Stomach (tissue), 4 donors: Measurements from ENCODE around the gene LIN7C.

ENCODE experiments used
- POLR2A ChIP-seq, 4 donors: fragments of 450-650 bp; IDR thresholded peaks; one replicate each; pipeline ENCODE4 v1.6.1; 2016; ENCODE audit warnings: antibody characterized with exemption in 4 of 4, control low read depth in 2 of 4, mild to moderate bottlenecking in 1 of 4, moderate library complexity in 1 of 4
- POLR2AphosphoS5 ChIP-seq, 3 donors: sonication (generic); formaldehyde crosslinking; IDR thresholded peaks; one replicate each; pipeline ENCODE4 v1.6.1; 2016; ENCODE audit warnings: antibody characterized with exemption in 3 of 3
- TF ChIP-seq, protein P1 (sequence below), 7 experiments: fragments of 450-650 bp in 4 of 7; fragments of 200-600 bp in 3 of 7; sonication (generic) in 3 of 7; IDR thresholded peaks; one replicate each; pipeline ENCODE4 v1.5.1; 2016 to 2019; ENCODE audit warnings: antibody characterized with exemption in 7 of 7, control low read depth in 2 of 7, mild to moderate bottlenecking in 1 of 7

DNA sequence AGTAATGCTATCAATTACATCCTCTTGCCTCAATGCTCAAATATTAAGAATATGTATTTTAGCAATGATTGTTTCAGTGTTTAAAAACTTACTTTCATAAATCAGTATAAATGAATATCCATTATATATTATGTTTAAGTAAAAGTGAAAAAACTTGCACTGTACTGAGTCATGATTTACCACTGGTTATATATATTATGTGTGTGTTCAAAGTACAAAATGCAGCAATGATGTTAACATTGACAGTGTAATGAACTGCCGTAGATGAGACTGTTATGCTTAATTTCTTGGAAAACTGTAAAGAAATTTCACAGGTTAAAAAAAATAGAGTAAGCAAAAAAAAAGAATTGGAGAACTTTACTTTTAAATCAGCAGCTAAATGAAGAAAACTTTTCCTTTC lies 8.7 kb downstream of the LIN7C start:
- no peak for TF ChIP-seq POLR2AphosphoS5 (IDR thresholded peaks at IDR 0.05)
- TF ChIP-seq, protein P1, sequence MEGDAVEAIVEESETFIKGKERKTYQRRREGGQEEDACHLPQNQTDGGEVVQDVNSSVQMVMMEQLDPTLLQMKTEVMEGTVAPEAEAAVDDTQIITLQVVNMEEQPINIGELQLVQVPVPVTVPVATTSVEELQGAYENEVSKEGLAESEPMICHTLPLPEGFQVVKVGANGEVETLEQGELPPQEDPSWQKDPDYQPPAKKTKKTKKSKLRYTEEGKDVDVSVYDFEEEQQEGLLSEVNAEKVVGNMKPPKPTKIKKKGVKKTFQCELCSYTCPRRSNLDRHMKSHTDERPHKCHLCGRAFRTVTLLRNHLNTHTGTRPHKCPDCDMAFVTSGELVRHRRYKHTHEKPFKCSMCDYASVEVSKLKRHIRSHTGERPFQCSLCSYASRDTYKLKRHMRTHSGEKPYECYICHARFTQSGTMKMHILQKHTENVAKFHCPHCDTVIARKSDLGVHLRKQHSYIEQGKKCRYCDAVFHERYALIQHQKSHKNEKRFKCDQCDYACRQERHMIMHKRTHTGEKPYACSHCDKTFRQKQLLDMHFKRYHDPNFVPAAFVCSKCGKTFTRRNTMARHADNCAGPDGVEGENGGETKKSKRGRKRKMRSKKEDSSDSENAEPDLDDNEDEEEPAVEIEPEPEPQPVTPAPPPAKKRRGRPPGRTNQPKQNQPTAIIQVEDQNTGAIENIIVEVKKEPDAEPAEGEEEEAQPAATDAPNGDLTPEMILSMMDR (IDR thresholded peaks at IDR 0.05): no peak
- no peak for TF ChIP-seq POLR2A (IDR thresholded peaks at IDR 0.05)
